Activated T-cell treated with anti-CD3 and anti-CD28 coated beads, Interleukin-2, amount 50 U/mL, for 72 hours (primary cell): ENCODE results near the gene PPFIBP1. TPM values are rescaled to one million over a fixed set of nuclear protein-coding genes. Genes with fewer than 3 reads are reported as not detected.

ENCODE experiments used
- ATAC-seq, 2 donors: fragments of 150-1000 bp; cut with Tn5 transposase; replicated peaks in 1 of 2; 2 replicates each; pipeline ENCODE4 v1.10.0; 2021; ENCODE audit warnings: moderate library complexity in 2 of 2, mild to moderate bottlenecking in 1 of 2
- DNase-seq, 2 donors: peaks; one replicate each; pipeline ENCODE4 v3.0.0; 2021 to 2022; ENCODE audit warnings: mixed read lengths in 1 of 2
- H3K27ac Mint-ChIP-seq: one replicate; pipeline ENCODE4 v1.8.0; 2022; ENCODE audit warnings: mild to moderate bottlenecking, moderate library complexity, mixed read lengths
- H3K27me3 Mint-ChIP-seq: one replicate; pipeline ENCODE4 v1.8.0; 2022; ENCODE audit warnings: low read depth, mixed read lengths
- H3K36me3 Mint-ChIP-seq, 2 donors: one replicate each; pipeline ENCODE4 v1.8.0; 2022; ENCODE audit warnings: mixed read lengths in 2 of 2, mild to moderate bottlenecking in 1 of 2; ENCODE audit not compliant: insufficient read depth in 2 of 2
- H3K4me1 Mint-ChIP-seq: one replicate; pipeline ENCODE4 v1.8.0; 2022; ENCODE audit warnings: low read depth, mixed read lengths
- H3K4me3 Mint-ChIP-seq, 2 donors: one replicate each; pipeline ENCODE4 v1.8.0; 2022; ENCODE audit warnings: mild to moderate bottlenecking in 2 of 2, mixed read lengths in 2 of 2, moderate library complexity in 2 of 2
- H3K9me3 Mint-ChIP-seq, 2 donors: one replicate each; pipeline ENCODE4 v1.8.0; 2022; ENCODE audit warnings: mixed read lengths in 2 of 2
- total RNA-seq, 2 donors: library from RNA; stranded (reverse); gene quantifications; one replicate each; pipeline ENCODE4 v1.2.3, GENCODE V29; 2022

PPFIBP1 gene
- total RNA-seq, 2 donors from 2014 or later, result 7.5 to 8.1 TPM

- no peaks in the 10 kb centered on the region for H3K36me3 Mint-ChIP-seq
- ATAC-seq, result peak; percentile 90 to 98
- H3K4me3 Mint-ChIP-seq, result no peak overlapping the region
- peaks cover 4% of the 10 kb centered on the region for H3K4me1 Mint-ChIP-seq
- H3K27ac Mint-ChIP-seq, result no peak overlapping the region
- no peaks in the 10 kb centered on the region for H3K9me3 Mint-ChIP-seq
- no peaks in the 10 kb centered on the region for H3K27me3 Mint-ChIP-seq
- peak; percentile 67 to 82 for DNase-seq
Observed at GRCh38 chr12:27703720-27704452, 179.9 kb downstream of the PPFIBP1 start.

GRCh38 chr12:27705263-27705662 is 181.3 kb downstream of the PPFIBP1 start:
- H3K4me1 Mint-ChIP-seq, result peaks cover 9% of the 10 kb centered on the region
- no peak overlapping the region for H3K27ac Mint-ChIP-seq
- no peak overlapping the region for H3K4me3 Mint-ChIP-seq
- no peaks in the 10 kb centered on the region for H3K27me3 Mint-ChIP-seq
- H3K36me3 Mint-ChIP-seq, result no peaks in the 10 kb centered on the region
- ATAC-seq, result no peak
- no peak for DNase-seq
- no peaks in the 10 kb centered on the region for H3K9me3 Mint-ChIP-seq

- Mint-ChIP-seq H3K27ac (no peak overlapping the region), H3K36me3 (peaks cover 0 to under 1% of the 10 kb centered on the region in 2 donors), H3K27me3 (no peaks in the 10 kb centered on the region), H3K4me1 (peaks cover 20% of the 10 kb centered on the region), H3K9me3 (no peaks in the 10 kb centered on the region), H3K4me3 (no peak overlapping the region)
- DNase-seq (no peak), ATAC-seq (no peak)
Observed at GRCh38 chr12:27707216-27707615, 183.2 kb downstream of the PPFIBP1 start.

- no peak overlapping the region for H3K27ac Mint-ChIP-seq
- H3K36me3 Mint-ChIP-seq, result peaks cover 0 to 5% of the 10 kb centered on the region in 2 donors
- ATAC-seq, result no peak
- H3K4me1 Mint-ChIP-seq, result peaks cover 20% of the 10 kb centered on the region
- no peaks in the 10 kb centered on the region for H3K9me3 Mint-ChIP-seq
- H3K4me3 Mint-ChIP-seq, result peak overlapping the region; percentile 86 to 95
- no peaks in the 10 kb centered on the region for H3K27me3 Mint-ChIP-seq
- DNase-seq, result no peak
Observed at GRCh38 chr12:27709212-27709931, 185.4 kb downstream of the PPFIBP1 start.

GRCh38 chr12:27709932-27710591 is 186.1 kb downstream of the PPFIBP1 start:
- ATAC-seq, result peak; percentile 53 to 63
- H3K27ac Mint-ChIP-seq, result peak overlapping the region; percentile 81
- no peak for DNase-seq

GRCh38 chr12:27710592-27711316 is 186.7 kb downstream of the PPFIBP1 start, which contains the start of gene MRPS35:
MRPS35 (plus strand) TSS chr12:27710832; CDS start chr12:27710844, 12 bp downstream.
- H3K36me3 Mint-ChIP-seq, result peaks cover 0 to 5% of the 10 kb centered on the region in 2 donors
- no peaks in the 10 kb centered on the region for H3K27me3 Mint-ChIP-seq
- H3K27ac Mint-ChIP-seq, result peak within 1 kb of the TSS; percentile 81
- ATAC-seq (peak; percentile 98 to 99), DNase-seq (peak; percentile 93 to 94)
- H3K9me3 Mint-ChIP-seq, result no peaks in the 10 kb centered on the region
- H3K4me3 Mint-ChIP-seq, result peak within 1 kb of the TSS; percentile 86 to 95
- H3K4me1 Mint-ChIP-seq, result peaks cover 20% of the 10 kb centered on the region

More at GRCh38 chr12:27709932-27710591, 186.1 kb downstream of the PPFIBP1 start:
- peak overlapping the region; percentile 86 to 95 for H3K4me3 Mint-ChIP-seq
- H3K36me3 Mint-ChIP-seq, result peaks cover 0 to 5% of the 10 kb centered on the region in 2 donors
- H3K4me1 Mint-ChIP-seq, result peaks cover 20% of the 10 kb centered on the region
- no peaks in the 10 kb centered on the region for H3K27me3 Mint-ChIP-seq
- no peaks in the 10 kb centered on the region for H3K9me3 Mint-ChIP-seq

- Mint-ChIP-seq H3K4me1 (peaks cover 20% of the 10 kb centered on the region), H3K36me3 (peaks cover 0 to 5% of the 10 kb centered on the region in 2 donors), H3K9me3 (no peaks in the 10 kb centered on the region), H3K4me3 (peak overlapping the region; percentile 86 to 95), H3K27ac (peak overlapping the region; percentile 81), H3K27me3 (no peaks in the 10 kb centered on the region)
- DNase-seq, result peak; percentile 5 to 16
- peak in 1 of 2 donors; percentile 2 for ATAC-seq
Observed at GRCh38 chr12:27711317-27711682, 187.3 kb downstream of the PPFIBP1 start.

- DNase-seq (no peak), ATAC-seq (no peak)
- Mint-ChIP-seq H3K36me3 (peaks cover 0 to 5% of the 10 kb centered on the region in 2 donors), H3K27ac (peak overlapping the region; percentile 26), H3K9me3 (no peaks in the 10 kb centered on the region), H3K27me3 (no peaks in the 10 kb centered on the region), H3K4me1 (peaks cover 20% of the 10 kb centered on the region), H3K4me3 (peak overlapping the region; percentile 53 to 86)
Observed at GRCh38 chr12:27711967-27712366, 188.0 kb downstream of the PPFIBP1 start.

- no peak for DNase-seq
- Mint-ChIP-seq H3K9me3 (no peaks in the 10 kb centered on the region), H3K27me3 (no peaks in the 10 kb centered on the region), H3K27ac (no peak overlapping the region), H3K36me3 (peaks cover 0 to 4% of the 10 kb centered on the region in 2 donors), H3K4me1 (no peaks in the 10 kb centered on the region), H3K4me3 (no peak overlapping the region)
- no peak for ATAC-seq
Observed at GRCh38 chr12:27723212-27723611, 199.2 kb downstream of the PPFIBP1 start.

- H3K9me3 Mint-ChIP-seq, result no peaks in the 10 kb centered on the region
- ATAC-seq (no peak), DNase-seq (no peak)
- no peak overlapping the region for H3K27ac Mint-ChIP-seq
- no peak overlapping the region for H3K4me3 Mint-ChIP-seq
- H3K36me3 Mint-ChIP-seq, result peaks cover 5 to 10% of the 10 kb centered on the region in 2 donors
- H3K27me3 Mint-ChIP-seq, result no peaks in the 10 kb centered on the region
- H3K4me1 Mint-ChIP-seq, result no peaks in the 10 kb centered on the region
Observed at GRCh38 chr12:27730097-27730588, 206.1 kb downstream of the PPFIBP1 start.

- H3K27ac Mint-ChIP-seq, result no peak overlapping the region
- no peak overlapping the region for H3K4me3 Mint-ChIP-seq
- no peaks in the 10 kb centered on the region for H3K4me1 Mint-ChIP-seq
- no peak for ATAC-seq
- H3K36me3 Mint-ChIP-seq, result peaks cover 5 to 9% of the 10 kb centered on the region in 2 donors
- no peaks in the 10 kb centered on the region for H3K27me3 Mint-ChIP-seq
- no peaks in the 10 kb centered on the region for H3K9me3 Mint-ChIP-seq
- no peak for DNase-seq
Observed at GRCh38 chr12:27732281-27732680, 208.3 kb downstream of the PPFIBP1 start.

GRCh38 chr12:27733052-27733656 is 209.1 kb downstream of the PPFIBP1 start:
- Mint-ChIP-seq H3K36me3 (peaks cover 6 to 11% of the 10 kb centered on the region in 2 donors), H3K4me3 (no peak overlapping the region), H3K9me3 (no peaks in the 10 kb centered on the region), H3K27ac (no peak overlapping the region), H3K27me3 (no peaks in the 10 kb centered on the region), H3K4me1 (no peaks in the 10 kb centered on the region)
- peak; percentile 21 to 36 for DNase-seq
- peak in 1 of 2 donors; percentile 45 for ATAC-seq
